Pancreas (tissue), 10 donors: Measurements from ENCODE around the gene CBARP. TPM values are rescaled to one million over a fixed set of nuclear protein-coding genes. Genes with fewer than 3 reads are reported as not detected.

ENCODE experiments used
- ATAC-seq, 4 donors: fragments of 200-7000 bp; cut with Tn5 transposase; one replicate each; pipeline versions ENCODE4 v1.8.0 to v1.9.1; 2020; ENCODE audit warnings: mild to moderate bottlenecking in 4 of 4, moderate library complexity in 4 of 4
- DNase-seq, 6 donors: peaks; one replicate each; pipeline ENCODE4 v3.0.0-alpha.2; 2020
- FAIRE-seq: peaks from 2 replicates; lab custom pipeline; 2012; peaks lifted over from hg19 to GRCh38; lab: Jason Lieb, UNC
- H3K27ac ChIP-seq, 4 donors: fragments of 200-600 bp; sonication (generic); 1 replicate in 3 of 4; 2 replicates in 1 of 4; pipeline versions ENCODE4 v1.5.0 to v1.8.0; 2020
- H3K27me3 ChIP-seq, 4 donors: fragments of 200-600 bp; one replicate each; pipeline ENCODE4 v1.8.0; 2021
- H3K36me3 ChIP-seq, 3 donors: fragments of 200-600 bp; sonication (generic) in 1 of 3; one replicate each; pipeline versions ENCODE4 v1.5.0 to v1.8.0; 2020 to 2021
- H3K4me1 ChIP-seq, 3 donors: fragments of 200-600 bp; one replicate each; pipeline ENCODE4 v1.8.0; 2021
- H3K4me3 ChIP-seq, 4 donors: fragments of 200-600 bp; sonication (generic) in 2 of 4; one replicate each; pipeline versions ENCODE4 v1.5.0 to v1.8.0; 2020 to 2021
- H3K9me3 ChIP-seq, 4 donors: fragments of 200-600 bp; one replicate each; pipeline ENCODE4 v1.8.0; 2021
- CTCF ChIP-seq, 4 donors: fragments of 200-600 bp; sonication (generic) in 3 of 4; IDR thresholded peaks; one replicate each; pipeline versions ENCODE4 v1.5.0 to v1.8.0; 2021; ENCODE audit warnings: antibody characterized with exemption in 4 of 4
- whole genome bisulfite sequencing, 2 donors: extraction: QIAGEN DNeasy Blood & Tissue Kit; methylation state at CpG; one replicate each; pipeline ENCODE4 v1.1.7; 2013; 5-methylcytosine and 5-hydroxymethylcytosine counted together
- intact Hi-C, 3 donors: fragments of 100-400 bp; cut with DNase I; formaldehyde crosslinking; loops; one replicate each; pipeline versions ENCODE4 v1.11.1 to v1.14.2; 2022
- polyA plus RNA-seq, 2 donors: library from polyadenylated mRNA; stranded (reverse); fragments of 200-250 nt; gene quantifications; one replicate each; pipeline ENCODE4 v1.2.3, GENCODE V29; 2013
- total RNA-seq, 6 donors: library from RNA; stranded (reverse); fragmentation: NEBNext Ultra II Directional in 4 of 6; extraction: Animal tissue kit (Norgen Biotek cat#: 25700) in 4 of 6; gene quantifications; one replicate each; pipeline versions ENCODE4 v1.2.1 to v1.2.4, GENCODE V29; 2021 to 2023
- donor health status: healthy with polysubstance abuse.
- donor health status: DM: no; HTN: no; CAD: no; lungs with moderate emphysema.
- donor health status: DM: no; HTN: no; CAD: no.
- donor health status: control.
- donor health status: control.
- donor health status: Bipolar disorder and iron deficiency.
- donor health status: DM: yes; HTN: yes; CAD: no.
- donor health status: DM: no; HTN: no; CAD: no.
- donor health status: DM: no; HTN: no; CAD: no.
- donor health status: DM: yes; HTN: yes; CAD: no.

The CBARP gene
- total and polyA plus RNA-seq, 8 donors: 0.16 to 2.6 (median 0.74) TPM

- TF ChIP-seq CTCF (IDR thresholded peaks at IDR 0.05): no peak
- WGBS, 2 donors: 73 to 82% methylated on average over 39 of the region's 39 CpGs
Observed at GRCh38 chr19:1235625-1236538, 1.9 kb downstream of the CBARP start.

GRCh38 chr19:1234955-1235380, 2.8 kb downstream of the CBARP start:
- Histone ChIP-seq H3K4me1 (peaks cover 15 to 24% (median 23%) of the 10 kb centered on the region in 3 donors), H3K36me3 (no peaks in the 10 kb centered on the region), H3K27ac (no peak overlapping the region), H3K4me3 (no peak overlapping the region), H3K27me3 (no peaks in the 10 kb centered on the region), H3K9me3 (no peaks in the 10 kb centered on the region)
- FAIRE-seq (no peak), DNase-seq (no peak), ATAC-seq (no peak)
- 83 to 90% methylated on average over 43 of the region's 43 CpGs for WGBS, 2 donors
- no peak for TF ChIP-seq CTCF (IDR thresholded peaks at IDR 0.05)
- intact Hi-C loops: no loop called here

More at GRCh38 chr19:1235625-1236538, 1.9 kb downstream of the CBARP start:
- no peaks in the 10 kb centered on the region for H3K27me3 ChIP-seq
- ATAC-seq: no peak
- intact Hi-C loops: no loop called here
- DNase-seq: no peak
- no peaks in the 10 kb centered on the region for H3K9me3 ChIP-seq
- H3K4me1 ChIP-seq: peaks cover 18 to 31% (median 29%) of the 10 kb centered on the region in 3 donors
- H3K36me3 ChIP-seq: no peaks in the 10 kb centered on the region
- no peak overlapping the region for H3K4me3 ChIP-seq
- FAIRE-seq: no peak
- no peak overlapping the region for H3K27ac ChIP-seq

GRCh38 chr19:1234051-1234954, 3.5 kb downstream of the CBARP start:
- ATAC-seq: no peak

GRCh38 chr19:1233115-1233667, 4.6 kb downstream of the CBARP start:
- intact Hi-C loops: no loop called here
- H3K9me3 ChIP-seq: no peaks in the 10 kb centered on the region
- no peak for TF ChIP-seq CTCF (IDR thresholded peaks at IDR 0.05)
- WGBS, 2 donors: 36% methylated on average over 23 to 24 of the region's 24 CpGs
- no peaks in the 10 kb centered on the region for H3K27me3 ChIP-seq
- peak in 5 of 6 donors; percentile 79 to 88 (median 81) for DNase-seq
- no peaks in the 10 kb centered on the region for H3K36me3 ChIP-seq
- H3K4me1 ChIP-seq: peaks cover 15 to 24% (median 23%) of the 10 kb centered on the region in 3 donors
- ATAC-seq: peak; percentile 28 to 70 (median 54)
- H3K27ac ChIP-seq: peak overlapping the region in 1 of 4 donors; percentile 51
- no peak overlapping the region for H3K4me3 ChIP-seq
- FAIRE-seq: no peak

More at GRCh38 chr19:1234051-1234954, 3.5 kb downstream of the CBARP start:
- intact Hi-C loops: no loop called here
- Histone ChIP-seq H3K4me3 (no peak overlapping the region), H3K9me3 (no peaks in the 10 kb centered on the region), H3K36me3 (no peaks in the 10 kb centered on the region), H3K27me3 (no peaks in the 10 kb centered on the region), H3K27ac (no peak overlapping the region), H3K4me1 (peaks cover 15 to 24% (median 23%) of the 10 kb centered on the region in 3 donors)
- no peak for TF ChIP-seq CTCF (IDR thresholded peaks at IDR 0.05)
- no peak for FAIRE-seq
- WGBS, 2 donors: 67 to 75% methylated on average over 40 to 45 of the region's 45 CpGs
- no peak for DNase-seq
